Ovary (tissue), 9 donors: ENCODE measurements around the gene SERPINE3. TPM values are rescaled to one million over a fixed set of nuclear protein-coding genes. Genes with fewer than 3 reads are reported as not detected.

Source experiments
- DNase-seq, 5 donors: peaks; one replicate each; pipeline ENCODE4 v3.0.0-alpha.2; 2019 to 2020
- H3K27ac ChIP-seq, 2 donors: fragments of 200-600 bp; one replicate each; pipeline versions ENCODE4 v1.5.1 to v1.8.0; 2019 to 2022
- H3K27me3 ChIP-seq: fragments of 200-600 bp; one replicate; pipeline ENCODE4 v1.8.0; 2022
- H3K36me3 ChIP-seq: fragments of 200-600 bp; sonication (generic); one replicate; pipeline ENCODE4 v1.5.1; 2019
- H3K4me1 ChIP-seq: one replicate; pipeline ENCODE4 v1.8.1; 2013; ENCODE audit warnings: mild to moderate bottlenecking, moderate library complexity; ENCODE audit not compliant: insufficient read depth
- H3K4me3 ChIP-seq: fragments of 200-600 bp; sonication (generic); one replicate; pipeline ENCODE4 v1.5.1; 2017
- H3K9me3 ChIP-seq, 2 donors: fragments of 200-600 bp in 1 of 2; sonication (generic) in 1 of 2; one replicate each; pipeline versions ENCODE4 v1.5.1 to v1.8.1; 2013 to 2019; ENCODE audit warnings: mild to moderate bottlenecking in 1 of 2, moderate library complexity in 1 of 2
- CTCF ChIP-seq, 3 donors: fragments of 450-650 bp in 2 of 3; fragments of 200-600 bp in 1 of 3; IDR thresholded peaks; one replicate each; pipeline versions ENCODE4 v1.5.1 to v1.8.0; 2016 to 2022; ENCODE audit warnings: antibody characterized with exemption in 3 of 3, mild to moderate bottlenecking in 1 of 3
- EP300 ChIP-seq: sonication (generic); formaldehyde crosslinking; IDR thresholded peaks from one replicate; pipeline ENCODE4 v1.6.1; 2017; ENCODE audit warnings: antibody characterized with exemption
- POLR2A ChIP-seq: fragments of 450-650 bp; IDR thresholded peaks from one replicate; pipeline ENCODE4 v1.6.1; 2017; ENCODE audit warnings: antibody characterized with exemption, mild to moderate bottlenecking, moderate library complexity
- WGBS, 3 donors: extraction: QIAGEN DNeasy Blood & Tissue Kit in 1 of 3; methylation state at CpG; one replicate each; pipeline versions ENCODE4 v1.1.5 to v1.1.7; 2013 to 2017; 5-methylcytosine and 5-hydroxymethylcytosine counted together
- intact Hi-C, 4 donors: fragments of 100-400 bp; cut with DNase I; formaldehyde crosslinking; loops; one replicate each; pipeline versions ENCODE4 v1.11.0 to v1.15.1; 2022 to 2023
- polyA plus RNA-seq, 2 donors: library from polyadenylated mRNA; stranded (reverse); fragments of 200-250 nt in 1 of 2; fragments of 350-450 nt in 1 of 2; fragmentation: Illumina TruSeq in 1 of 2; extraction: RNeasy Lipid Tissue Mini Kit (QIAGEN cat#74804) in 1 of 2; gene quantifications; one replicate each; pipeline ENCODE4 v1.2.3, GENCODE V29; 2013 to 2014
- total RNA-seq, 7 donors: library from RNA; depleted of rRNA in 2 of 7; stranded (reverse); fragments of >200 nt in 2 of 7; fragmentation: NEBNext Ultra II Directional in 3 of 7; extraction: Animal tissue kit (Norgen Biotek cat#: 25700) in 3 of 7; gene quantifications; one replicate each; pipeline versions ENCODE4 v1.1.0 to v1.2.4, GENCODE V29; 2016 to 2023
- donor health status: DM: no; HTN: no; CAD: no; lungs with moderate emphysema.
- donor health status: DM: no; HTN: no; CAD: no.
- donor health status: Bipolar disorder and iron deficiency.
- donor health status: DM: yes; HTN: yes; CAD: no.
- donor health status: DM: no; HTN: no; CAD: no.
- donor health status: DM: yes; HTN: yes; CAD: no.

SERPINE3 gene
- total and polyA plus RNA-seq, 9 donors: 0.11 to 0.18 TPM; not detected in 7

GRCh38 chr13:51343475-51343874 is 4.0 kb downstream of the SERPINE3 start:
- Histone ChIP-seq H3K27ac (no peak overlapping the region), H3K36me3 (no peaks in the 10 kb centered on the region), H3K4me1 (no peaks in the 10 kb centered on the region), H3K27me3 (no peaks in the 10 kb centered on the region), H3K4me3 (no peak overlapping the region), H3K9me3 (no peaks in the 10 kb centered on the region)
- TF ChIP-seq CTCF (IDR thresholded peaks at IDR 0.05) (no peak), EP300 (no peak), POLR2A (no peak)
- 21 to 34% (median 29%) methylated on average over 5 of the region's 5 CpGs for WGBS, 3 donors
- intact Hi-C loops: no loop called here
- no peak for DNase-seq

GRCh38 chr13:51346397-51346796 is 6.9 kb downstream of the SERPINE3 start:
- H3K27me3 ChIP-seq: no peaks in the 10 kb centered on the region
- H3K4me3 ChIP-seq: no peak overlapping the region
- intact Hi-C loops: no loop called here
- peaks cover 3% of the 10 kb centered on the region for H3K4me1 ChIP-seq
- no peaks in the 10 kb centered on the region for H3K36me3 ChIP-seq
- TF ChIP-seq CTCF (IDR thresholded peaks at IDR 0.05) (no peak), EP300 (no peak), POLR2A (no peak)
- no peak for DNase-seq
- H3K27ac ChIP-seq: no peak overlapping the region
- no peaks in the 10 kb centered on the region for H3K9me3 ChIP-seq
- WGBS, 3 donors: 83 to 90% (median 86%) methylated on average over 2 of the region's 2 CpGs

- TF ChIP-seq CTCF (IDR thresholded peaks at IDR 0.05) (no peak), POLR2A (no peak), EP300 (no peak)
- Histone ChIP-seq H3K36me3 (no peaks in the 10 kb centered on the region), H3K9me3 (no peaks in the 10 kb centered on the region), H3K27ac (no peak overlapping the region), H3K4me1 (peaks cover 3% of the 10 kb centered on the region), H3K27me3 (no peaks in the 10 kb centered on the region), H3K4me3 (no peak overlapping the region)
- intact Hi-C loops: no loop called here
- 83 to 89% (median 83%) methylated on average over 9 of the region's 9 CpGs for WGBS, 3 donors
- DNase-seq: no peak
Measured at GRCh38 chr13:51347099-51347498, 7.6 kb downstream of the SERPINE3 start.

GRCh38 chr13:51348069-51348967 is 8.8 kb downstream of the SERPINE3 start:
- Histone ChIP-seq H3K4me3 (no peak overlapping the region), H3K4me1 (peaks cover 3% of the 10 kb centered on the region), H3K36me3 (no peaks in the 10 kb centered on the region), H3K27ac (no peak overlapping the region), H3K27me3 (no peaks in the 10 kb centered on the region), H3K9me3 (no peaks in the 10 kb centered on the region)
- DNase-seq: no peak
- WGBS, 3 donors: 61 to 64% (median 62%) methylated on average over 10 of the region's 10 CpGs
- intact Hi-C loops: no loop called here
- TF ChIP-seq POLR2A (no peak), EP300 (no peak), CTCF (IDR thresholded peaks at IDR 0.05) (no peak)
